ENCODE data around the gene KDM4F.

DNA sequence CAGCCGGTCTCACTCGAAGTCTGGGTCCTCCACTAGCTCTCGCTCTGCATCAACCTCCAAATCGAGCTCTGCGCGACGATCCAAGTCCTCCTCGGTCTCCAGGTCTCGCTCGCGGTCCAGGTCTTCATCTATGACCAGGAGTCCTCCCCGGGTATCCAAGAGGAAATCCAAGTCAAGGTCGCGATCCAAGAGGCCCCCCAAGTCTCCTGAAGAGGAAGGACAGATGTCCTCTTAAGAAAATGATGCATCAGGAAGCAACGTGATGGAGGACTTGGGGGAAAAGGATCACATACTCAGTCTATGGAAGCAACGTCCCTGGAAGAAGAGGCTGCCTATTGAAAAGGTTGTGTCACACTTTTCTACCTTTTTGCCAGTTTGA lies 18.6 kb downstream of the KDM4F start:
- TF ChIP-seq, protein P1, sequence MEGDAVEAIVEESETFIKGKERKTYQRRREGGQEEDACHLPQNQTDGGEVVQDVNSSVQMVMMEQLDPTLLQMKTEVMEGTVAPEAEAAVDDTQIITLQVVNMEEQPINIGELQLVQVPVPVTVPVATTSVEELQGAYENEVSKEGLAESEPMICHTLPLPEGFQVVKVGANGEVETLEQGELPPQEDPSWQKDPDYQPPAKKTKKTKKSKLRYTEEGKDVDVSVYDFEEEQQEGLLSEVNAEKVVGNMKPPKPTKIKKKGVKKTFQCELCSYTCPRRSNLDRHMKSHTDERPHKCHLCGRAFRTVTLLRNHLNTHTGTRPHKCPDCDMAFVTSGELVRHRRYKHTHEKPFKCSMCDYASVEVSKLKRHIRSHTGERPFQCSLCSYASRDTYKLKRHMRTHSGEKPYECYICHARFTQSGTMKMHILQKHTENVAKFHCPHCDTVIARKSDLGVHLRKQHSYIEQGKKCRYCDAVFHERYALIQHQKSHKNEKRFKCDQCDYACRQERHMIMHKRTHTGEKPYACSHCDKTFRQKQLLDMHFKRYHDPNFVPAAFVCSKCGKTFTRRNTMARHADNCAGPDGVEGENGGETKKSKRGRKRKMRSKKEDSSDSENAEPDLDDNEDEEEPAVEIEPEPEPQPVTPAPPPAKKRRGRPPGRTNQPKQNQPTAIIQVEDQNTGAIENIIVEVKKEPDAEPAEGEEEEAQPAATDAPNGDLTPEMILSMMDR (IDR thresholded peaks at IDR 0.05): no peak
- no peak for TF ChIP-seq POLR2A (IDR thresholded peaks at IDR 0.05)
- TF ChIP-seq POLR2AphosphoS5 (IDR thresholded peaks at IDR 0.05): peak in 1 of 3 donors; percentile 40
